Esophagus muscularis mucosa (tissue), 4 donors: Measurements from ENCODE around the gene C17orf58. TPM values are rescaled to one million over a fixed set of nuclear protein-coding genes. Genes with fewer than 3 reads are reported as not detected.

Experiments
- DNase-seq: peaks from one replicate; pipeline ENCODE4 v3.0.0-alpha.2; 2017; ENCODE audit errors: extremely low spot score
- H3K27ac ChIP-seq, 4 donors: fragments of 200-600 bp; sonication (generic); replicated peaks in 1 of 4; 1 replicate in 3 of 4; 2 replicates in 1 of 4; pipeline ENCODE4 v1.5.1; 2016 to 2019; ENCODE audit warnings: mild to moderate bottlenecking in 1 of 4
- H3K27me3 ChIP-seq, 4 donors: fragments of 200-600 bp; sonication (generic); one replicate each; pipeline versions ENCODE4 v1.5.1 to v1.6.0; 2016 to 2019
- H3K36me3 ChIP-seq, 4 donors: fragments of 200-600 bp; sonication (generic); one replicate each; pipeline ENCODE4 v1.5.1; 2016 to 2019
- H3K4me1 ChIP-seq, 4 donors: fragments of 200-600 bp; sonication (generic); one replicate each; pipeline ENCODE4 v1.5.1; 2016 to 2019
- H3K4me3 ChIP-seq, 4 donors: fragments of 200-600 bp; sonication (generic); 1 replicate in 2 of 4; 2 replicates in 2 of 4; pipeline ENCODE4 v1.5.1; 2016 to 2019; ENCODE audit warnings: mild to moderate bottlenecking in 4 of 4, moderate library complexity in 1 of 4
- H3K9me3 ChIP-seq, 4 donors: fragments of 200-600 bp; sonication (generic); 1 replicate in 3 of 4; 2 replicates in 1 of 4; pipeline ENCODE4 v1.5.1; 2016 to 2019
- CTCF ChIP-seq, 3 experiments: fragments of 200-600 bp in 2 of 3; fragments of 450-650 bp in 1 of 3; sonication (generic) in 2 of 3; IDR thresholded peaks; one replicate each; pipeline ENCODE4 v1.5.1; 2017 to 2019; ENCODE audit warnings: antibody characterized with exemption in 3 of 3, mild to moderate bottlenecking in 2 of 3, moderate library complexity in 1 of 3
- EP300 ChIP-seq: sonication (generic); formaldehyde crosslinking; IDR thresholded peaks from one replicate; pipeline ENCODE4 v1.6.1; 2017; ENCODE audit warnings: antibody characterized with exemption
- POLR2A ChIP-seq: fragments of 450-650 bp; IDR thresholded peaks from one replicate; pipeline ENCODE4 v1.6.1; 2017; ENCODE audit warnings: antibody characterized with exemption, moderate library complexity, mild to moderate bottlenecking, low read depth
- POLR2AphosphoS5 ChIP-seq, 2 donors: sonication (generic); formaldehyde crosslinking; IDR thresholded peaks; one replicate each; pipeline ENCODE4 v1.6.1; 2017; ENCODE audit warnings: antibody characterized with exemption in 2 of 2
- WGBS: methylation state at CpG from one replicate; pipeline ENCODE4 v1.1.5; 2018; 5-methylcytosine and 5-hydroxymethylcytosine counted together
- intact Hi-C: fragments of 100-400 bp; cut with DNase I; formaldehyde crosslinking; loops from one replicate; pipeline ENCODE4 v1.15.1; 2023
- total RNA-seq, 4 donors: library from RNA; depleted of rRNA; stranded (reverse); fragments of >200 nt; gene quantifications; one replicate each; pipeline versions ENCODE4 v1.1.0 to v1.2.1, GENCODE V29; 2016

Gene C17orf58
- total RNA-seq, 4 donors from 2014 or later, result 10.3 to 15.0 (median 11.9) TPM

- 82% methylated on average over 3 of the region's 3 CpGs for WGBS
- TF ChIP-seq CTCF (IDR thresholded peaks at IDR 0.05) (no peak), POLR2AphosphoS5 (IDR thresholded peaks at IDR 0.05) (no peak), EP300 (no peak), POLR2A (no peak)
- H3K9me3 ChIP-seq, result no peaks in the 10 kb centered on the region
- H3K27ac ChIP-seq, result no peak overlapping the region
- intact Hi-C loops, result no loop called here
- no peaks in the 10 kb centered on the region for H3K27me3 ChIP-seq
- no peak overlapping the region for H3K4me3 ChIP-seq
- peaks cover 0 to 3% (median 0%) of the 10 kb centered on the region in 4 donors for H3K4me1 ChIP-seq
- H3K36me3 ChIP-seq, result peaks cover 10 to 64% (median 45%) of the 10 kb centered on the region in 4 donors
- DNase-seq, result no peak
Observed at GRCh38 chr17:67959510-67959909, 36.8 kb downstream of the C17orf58 start.

GRCh38 chr17:67950945-67951344, 45.3 kb downstream of the C17orf58 start:
- Histone ChIP-seq H3K9me3 (no peaks in the 10 kb centered on the region), H3K4me3 (no peak overlapping the region), H3K27ac (no peak overlapping the region), H3K36me3 (peaks cover 60 to 97% (median 85%) of the 10 kb centered on the region in 4 donors), H3K27me3 (no peaks in the 10 kb centered on the region), H3K4me1 (no peaks in the 10 kb centered on the region)
- intact Hi-C loops, result no loop called here
- TF ChIP-seq EP300 (no peak), POLR2A (no peak), CTCF (IDR thresholded peaks at IDR 0.05) (no peak), POLR2AphosphoS5 (IDR thresholded peaks at IDR 0.05) (no peak)
- no peak for DNase-seq
- WGBS, result 83% methylated on average over 2 of the region's 2 CpGs

DNA sequence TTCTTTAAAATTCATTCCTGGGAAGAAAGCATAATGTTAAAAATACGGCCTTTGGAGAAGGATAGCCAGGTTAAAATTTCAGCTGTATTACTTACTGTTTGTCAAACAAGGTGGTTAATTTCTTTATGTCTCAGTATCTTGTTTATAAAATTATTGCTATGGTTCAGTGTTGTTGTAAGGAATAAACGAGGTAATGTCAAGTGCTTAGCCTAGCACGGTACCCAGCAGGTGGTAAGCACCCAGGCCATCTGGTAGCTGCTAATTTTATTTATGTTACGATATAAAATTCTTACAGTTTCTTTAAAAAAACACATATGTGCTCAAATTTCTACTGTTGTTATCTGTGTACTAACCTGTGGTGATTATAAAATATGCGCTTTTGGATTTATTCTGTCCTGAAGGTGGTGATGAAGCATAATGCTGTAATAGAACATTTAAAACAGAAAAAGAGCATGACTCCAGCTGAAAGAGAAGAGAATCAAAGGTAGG, 48.9 kb downstream of the C17orf58 start:
- DNase-seq, result no peak
- Histone ChIP-seq H3K27ac (no peak overlapping the region), H3K27me3 (no peaks in the 10 kb centered on the region), H3K4me3 (no peak overlapping the region), H3K4me1 (no peaks in the 10 kb centered on the region), H3K36me3 (peaks cover 65 to 100% (median 95%) of the 10 kb centered on the region in 4 donors), H3K9me3 (no peaks in the 10 kb centered on the region)
- WGBS, result 95% methylated on average over 5 of the region's 5 CpGs
- intact Hi-C loops, result no loop called here
- TF ChIP-seq POLR2A, result no peak
- TF ChIP-seq EP300, result no peak
- no peak for TF ChIP-seq POLR2AphosphoS5 (IDR thresholded peaks at IDR 0.05)
- no peak for TF ChIP-seq CTCF (IDR thresholded peaks at IDR 0.05)

- Histone ChIP-seq H3K27ac (no peak overlapping the region), H3K4me3 (no peak overlapping the region), H3K36me3 (peaks cover 69 to 100% (median 95%) of the 10 kb centered on the region in 4 donors), H3K4me1 (no peaks in the 10 kb centered on the region), H3K27me3 (no peaks in the 10 kb centered on the region), H3K9me3 (no peaks in the 10 kb centered on the region)
- no peak for DNase-seq
- intact Hi-C loops, result no loop called here
- TF ChIP-seq POLR2A, result no peak
- TF ChIP-seq CTCF (IDR thresholded peaks at IDR 0.05), result no peak
- TF ChIP-seq POLR2AphosphoS5 (IDR thresholded peaks at IDR 0.05), result no peak
- TF ChIP-seq EP300, result no peak
Observed at GRCh38 chr17:67946513-67946912, 49.8 kb downstream of the C17orf58 start.

DNA sequence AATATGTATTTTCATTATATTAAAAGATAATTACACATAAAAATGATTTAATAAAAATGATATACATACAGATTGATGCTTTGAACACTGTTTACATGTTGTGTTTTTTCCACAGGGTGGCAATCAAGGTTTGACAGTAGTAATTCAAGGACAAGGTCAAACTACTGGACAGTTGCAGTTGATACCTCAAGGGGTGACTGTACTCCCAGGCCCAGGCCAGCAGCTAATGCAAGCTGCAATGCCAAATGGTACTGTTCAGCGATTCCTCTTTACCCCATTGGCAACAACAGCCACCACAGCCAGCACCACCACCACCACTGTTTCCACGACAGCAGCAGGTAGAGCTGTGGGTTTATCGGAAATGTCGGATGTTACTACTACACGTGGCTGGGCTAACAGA, 52.2 kb downstream of the C17orf58 start:
- Histone ChIP-seq H3K36me3 (peaks cover 63 to 100% (median 94%) of the 10 kb centered on the region in 4 donors), H3K4me3 (no peak overlapping the region), H3K9me3 (no peaks in the 10 kb centered on the region), H3K4me1 (no peaks in the 10 kb centered on the region), H3K27me3 (no peaks in the 10 kb centered on the region), H3K27ac (no peak overlapping the region)
- WGBS, result 89% methylated on average over 5 of the region's 5 CpGs
- no peak for DNase-seq
- intact Hi-C loops, result no loop called here
- TF ChIP-seq EP300, result no peak
- TF ChIP-seq CTCF (IDR thresholded peaks at IDR 0.05), result no peak
- TF ChIP-seq POLR2A, result no peak
- TF ChIP-seq POLR2AphosphoS5 (IDR thresholded peaks at IDR 0.05), result no peak
